ENCODE results near the gene PGLYRP3.

DNA sequence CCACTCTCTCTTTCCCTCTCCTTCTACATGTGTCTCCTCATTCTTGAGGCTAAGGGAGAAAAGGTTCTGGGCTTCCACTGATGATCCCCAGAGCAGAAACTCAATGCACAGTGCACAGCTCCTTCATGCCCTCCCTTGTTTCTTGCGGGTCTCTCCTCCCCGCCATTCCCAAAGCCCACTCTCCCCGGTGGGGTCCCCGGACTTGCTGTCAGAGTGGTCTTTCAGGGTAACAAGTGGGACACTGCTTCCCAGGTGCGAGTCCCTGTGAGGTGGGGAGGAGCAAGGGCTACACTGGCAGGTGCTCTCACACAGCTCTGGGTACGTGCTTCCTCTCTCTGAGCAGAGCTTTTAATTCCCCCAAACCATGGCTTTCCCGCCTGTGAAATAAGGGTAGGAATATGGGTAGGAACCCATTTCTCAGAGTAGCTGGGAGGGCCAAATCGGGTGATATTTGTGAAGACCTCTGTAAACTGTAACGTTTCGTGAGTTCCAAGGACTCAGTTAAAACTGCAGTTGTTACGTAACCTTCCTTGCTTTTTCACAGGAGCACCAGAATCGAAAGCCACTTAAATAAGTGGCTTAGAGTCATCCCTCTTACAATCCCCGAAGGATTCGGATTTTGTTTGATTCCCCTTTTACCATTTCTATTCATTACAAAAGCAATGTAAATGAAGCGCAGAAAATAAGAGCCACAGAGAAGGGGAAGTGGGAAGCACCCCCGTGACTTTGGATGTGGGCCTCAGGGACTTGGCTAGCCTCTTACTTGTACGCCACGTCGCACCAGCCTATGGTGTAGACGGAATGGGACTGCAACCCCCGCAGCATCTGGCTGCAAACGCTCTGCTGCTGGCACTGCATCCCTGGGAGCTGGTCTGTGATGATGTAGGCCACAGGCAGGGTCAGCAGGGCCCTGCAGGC lies 6.2 kb downstream of the PGLYRP3 start:
- TF ChIP-seq EP300 (IDR thresholded peaks at IDR 0.05; ENCODE audit: borderline replicate concordance) (no peak), EGR1 (IDR thresholded peaks at IDR 0.05) (no peak), CEBPB (IDR thresholded peaks at IDR 0.05) (no peak), TCF12 (IDR thresholded peaks at IDR 0.05; ENCODE audit: low read depth) (no peak), RAD21 (IDR thresholded peaks at IDR 0.05; ENCODE audit: low read depth) (no peak), TAF1 (IDR thresholded peaks at IDR 0.05; ENCODE audit: low read depth) (no peak), CREB1 (IDR thresholded peaks at IDR 0.05; ENCODE audit: low read depth) (no peak), REST (IDR thresholded peaks at IDR 0.05; ENCODE audit: low read depth) (no peak), TEAD4 (IDR thresholded peaks at IDR 0.05) (no peak), FOXM1 (IDR thresholded peaks at IDR 0.05; ENCODE audit: borderline replicate concordance, low read depth) (no peak)
- TF ChIP-seq, protein P1, sequence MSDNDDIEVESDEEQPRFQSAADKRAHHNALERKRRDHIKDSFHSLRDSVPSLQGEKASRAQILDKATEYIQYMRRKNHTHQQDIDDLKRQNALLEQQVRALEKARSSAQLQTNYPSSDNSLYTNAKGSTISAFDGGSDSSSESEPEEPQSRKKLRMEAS (IDR thresholded peaks at IDR 0.05) = no peak

Data from Ishikawa (cell line).